NCI-H187 (cell line): Measurements from ENCODE around the gene GRID1.

Experiments
- DNase-seq, 2 experiments: peaks; one replicate each; lab custom pipeline; 2025; lab: John Stamatoyannopoulos, UW

The GRID1 gene

GRCh38 chr10:86370006-86370585 is 3.5 kb upstream of the GRID1 start:
- DNase-seq = no peak

DNA sequence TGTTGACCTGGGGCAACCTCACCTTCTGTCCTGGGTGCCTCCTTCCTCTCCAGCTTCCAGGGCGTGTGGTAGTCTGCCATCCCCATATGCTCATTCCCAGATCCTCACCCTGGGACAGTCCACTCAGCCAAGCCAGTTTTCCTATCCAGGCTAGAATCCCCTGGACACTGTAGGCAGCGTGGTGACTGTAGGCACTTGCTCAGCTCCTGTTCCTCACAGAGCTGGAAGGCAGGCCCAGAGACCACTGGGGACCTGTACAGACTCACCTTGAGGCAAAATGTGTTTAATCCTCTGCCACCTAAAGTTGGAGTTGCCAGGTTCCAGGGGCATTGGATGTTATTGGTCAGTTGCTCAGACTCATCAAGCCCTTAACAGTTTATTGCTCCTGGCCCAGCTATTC is 2.4 kb upstream of the GRID1 start:
- DNase-seq = no peak

- no peak for DNase-seq
Observed at GRCh38 chr10:86368046-86368445, 1.5 kb upstream of the GRID1 start.

GRCh38 chr10:86367152-86367951 is 757 bp upstream of the GRID1 start:
- DNase-seq = no peak

- DNase-seq = no peak
Observed at GRCh38 chr10:86366902-86367151, 232 bp upstream of the GRID1 start.

- no peak for DNase-seq
Observed at GRCh38 chr10:86365346-86366032, 1.1 kb downstream of the GRID1 start.

- no peak for DNase-seq
Observed at GRCh38 chr10:86364491-86365345, 1.9 kb downstream of the GRID1 start.

GRCh38 chr10:86363833-86364490 is 2.6 kb downstream of the GRID1 start:
- DNase-seq = no peak

DNA sequence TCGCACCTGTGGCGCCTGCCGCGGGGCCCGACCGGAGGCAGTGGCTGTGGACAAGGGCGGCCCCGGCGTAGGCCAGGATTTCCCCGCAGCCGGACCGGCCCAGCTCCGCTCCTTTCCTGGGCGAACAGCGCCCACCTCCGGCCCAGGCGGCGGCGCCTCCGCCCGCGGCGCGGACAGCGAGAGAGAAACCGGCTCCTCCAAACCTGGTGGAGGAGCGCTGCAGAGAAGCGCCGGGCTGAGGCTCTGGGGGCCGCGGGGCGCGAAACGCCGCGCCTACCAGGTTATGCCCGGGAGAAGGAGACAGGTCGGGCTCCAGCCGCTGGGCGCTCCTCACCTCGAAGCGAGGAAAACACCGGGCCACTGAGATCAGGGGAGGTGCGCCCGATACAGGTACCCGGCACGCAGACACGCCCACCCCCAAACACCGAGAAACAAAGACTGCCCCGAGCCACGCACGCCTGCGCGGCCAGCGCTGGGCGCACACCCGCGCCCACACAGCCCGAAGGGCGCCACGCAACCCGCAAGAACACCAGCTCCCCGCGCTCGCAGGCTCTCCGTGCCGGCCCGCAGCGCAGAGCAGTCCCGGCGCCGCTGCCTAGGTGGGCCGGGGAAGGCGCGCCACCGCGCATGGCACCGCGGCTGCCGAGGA is 3.3 kb downstream of the GRID1 start:
- peak in 1 of 2 experiments; percentile 22 for DNase-seq

DNA sequence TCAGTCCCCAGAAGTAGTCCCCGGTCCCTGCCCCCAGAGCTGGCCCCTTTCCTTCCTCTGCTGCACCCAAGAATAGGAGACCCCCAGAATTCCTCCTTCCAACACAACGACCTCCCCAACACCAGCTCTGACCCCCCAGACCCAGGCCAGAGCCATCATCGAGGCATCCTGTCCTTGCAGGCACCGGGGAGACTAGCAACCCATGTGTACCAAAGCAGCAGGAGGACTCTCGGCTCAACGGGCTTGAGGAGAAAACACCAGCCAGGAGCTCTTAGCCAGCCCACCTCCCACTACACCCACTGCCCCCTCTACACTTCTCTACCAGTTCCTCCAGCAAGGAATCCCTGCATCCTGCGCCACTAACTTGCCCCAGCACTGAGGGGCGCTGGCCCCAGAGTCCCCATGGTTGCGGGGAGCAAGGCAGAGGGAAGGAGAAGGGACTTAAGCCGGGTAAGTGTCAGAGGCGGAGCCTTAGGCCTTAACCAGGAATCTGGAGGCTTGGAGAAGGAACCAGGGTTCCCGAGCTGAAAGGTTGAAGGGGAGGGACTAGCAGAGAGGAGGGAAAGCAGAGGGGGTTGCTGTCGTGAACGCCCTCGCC is 3.9 kb downstream of the GRID1 start:
- DNase-seq = no peak

GRCh38 chr10:86362129-86362527 is 4.5 kb downstream of the GRID1 start:
- no peak for DNase-seq

DNA sequence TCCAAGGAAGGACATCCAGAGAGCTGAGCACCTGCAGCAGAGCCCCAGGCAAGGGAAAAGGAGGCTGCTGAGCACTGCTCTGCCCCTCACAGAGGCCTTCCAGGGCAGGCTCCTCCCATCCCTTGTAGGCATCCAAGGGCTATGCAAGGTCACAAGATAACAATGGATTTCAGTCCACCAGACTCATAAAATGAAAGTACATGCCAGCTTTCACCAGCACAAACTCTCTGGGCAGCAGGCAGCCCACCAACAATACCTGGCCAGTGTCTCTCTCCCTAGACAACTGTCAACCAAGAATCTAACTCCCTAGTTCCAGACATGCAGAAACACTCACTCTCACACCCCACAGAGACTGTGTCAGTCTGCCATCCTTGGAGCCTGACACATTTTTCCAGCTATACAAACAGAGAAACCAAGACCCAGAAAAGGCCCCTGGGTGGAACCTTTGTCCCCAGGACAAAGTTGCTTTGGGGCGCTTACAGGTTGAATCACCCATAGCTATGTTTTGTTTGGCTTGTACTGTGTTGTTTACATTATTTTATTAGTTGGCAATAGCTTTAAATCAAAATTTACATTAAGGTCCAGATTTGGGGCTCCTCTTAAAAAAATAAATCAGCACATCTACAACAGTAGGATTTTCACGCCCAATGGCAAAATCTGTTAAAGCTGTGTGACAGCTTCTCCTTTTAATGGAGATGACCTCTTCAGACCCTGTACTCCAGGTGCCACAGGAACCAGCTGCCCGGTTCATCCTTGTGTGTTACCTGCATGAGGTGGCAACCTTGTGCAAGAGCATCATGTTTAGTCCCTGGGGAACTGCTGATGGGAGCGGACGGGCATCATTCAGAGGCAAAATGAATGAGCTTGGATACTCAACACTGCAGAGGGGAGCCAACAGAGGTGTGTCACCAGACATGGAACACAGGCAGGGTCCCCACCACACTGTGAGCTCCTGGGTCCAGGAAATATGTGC is 5.2 kb downstream of the GRID1 start:
- DNase-seq = peak in 1 of 2 experiments; percentile 7

DNA sequence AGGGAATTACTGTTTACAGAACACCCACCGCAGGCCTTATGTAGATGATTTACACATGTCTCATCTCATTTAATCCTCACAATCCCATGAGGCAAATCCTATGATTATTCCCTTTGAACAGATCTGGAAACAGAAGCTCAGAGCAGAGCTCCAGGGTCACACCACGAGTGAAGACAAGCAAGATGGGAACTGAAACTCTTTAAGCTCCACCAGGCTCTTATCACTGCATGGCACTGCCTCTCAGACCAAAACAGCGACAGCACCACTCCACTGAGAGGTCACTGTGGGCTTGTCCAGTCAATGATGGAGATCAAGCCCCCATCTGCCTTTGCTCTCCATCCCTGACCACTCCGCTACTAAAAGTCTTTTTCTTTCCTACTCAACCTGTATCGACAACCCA is 5.9 kb downstream of the GRID1 start:
- DNase-seq = no peak

GRCh38 chr10:86359954-86360353 is 6.6 kb downstream of the GRID1 start:
- DNase-seq = no peak

GRCh38 chr10:86359111-86359510 is 7.5 kb downstream of the GRID1 start:
- no peak for DNase-seq

DNA sequence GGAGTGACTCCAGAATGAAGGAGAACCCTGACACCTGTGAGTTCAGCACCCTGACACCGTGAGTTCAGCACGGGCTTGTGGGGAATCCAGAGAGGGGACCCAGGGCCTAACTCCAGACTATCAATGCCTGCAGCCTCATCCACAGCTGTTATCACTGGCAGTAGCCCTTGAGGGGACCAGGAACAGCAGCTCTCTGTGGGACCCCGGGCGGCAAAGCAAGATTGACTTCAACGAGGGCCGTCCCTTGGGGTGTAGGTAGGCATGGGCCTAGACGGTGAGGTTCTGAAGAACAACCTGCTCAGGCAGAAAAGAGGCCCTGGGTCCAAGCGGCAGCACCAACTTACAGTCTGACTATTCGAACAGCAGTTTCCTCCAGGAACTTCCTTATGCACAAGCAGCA is 8.9 kb downstream of the GRID1 start:
- DNase-seq = no peak

GRCh38 chr10:86357041-86357440 is 9.6 kb downstream of the GRID1 start:
- DNase-seq = no peak

GRCh38 chr10:86356296-86356695 is 10.3 kb downstream of the GRID1 start:
- no peak for DNase-seq

GRCh38 chr10:86355571-86356038 is 11.0 kb downstream of the GRID1 start:
- no peak for DNase-seq
